Mucosa of descending colon (tissue), 3 donors: Measurements from ENCODE around the gene PARD3B. TPM values are rescaled to one million over a fixed set of nuclear protein-coding genes. Genes with fewer than 3 reads are reported as not detected.

Experiments
- ATAC-seq: fragments of 200-7000 bp; cut with Tn5 transposase; one replicate; pipeline ENCODE4 v1.9.1; 2020; ENCODE audit warnings: mild to moderate bottlenecking, moderate library complexity
- DNase-seq, 3 donors: peaks; one replicate each; pipeline ENCODE4 v3.0.0-alpha.2; 2020
- H3K36me3 ChIP-seq: fragments of 200-600 bp; one replicate; pipeline ENCODE4 v1.8.0; 2021; ENCODE audit warnings: low read depth, mild to moderate bottlenecking
- H3K4me1 ChIP-seq: fragments of 200-600 bp; one replicate; pipeline ENCODE4 v1.8.0; 2021; ENCODE audit warnings: low read depth, mild to moderate bottlenecking
- H3K4me3 ChIP-seq: fragments of 200-600 bp; one replicate; pipeline ENCODE4 v1.8.0; 2021; ENCODE audit warnings: mild to moderate bottlenecking
- H3K9me3 ChIP-seq: fragments of 200-600 bp; one replicate; pipeline ENCODE4 v1.8.0; 2021; ENCODE audit warnings: mild to moderate bottlenecking
- intact Hi-C, 2 donors: fragments of 100-400 bp; cut with DNase I in 1 of 2; cut with micrococcal nuclease in 1 of 2; formaldehyde crosslinking; loops; one replicate each; pipeline versions ENCODE4 v1.11.0 to v1.11.1; 2022; cut with DNase I, micrococcal nuclease
- total RNA-seq, 3 donors: library from RNA; stranded (reverse); fragmentation: NEBNext Ultra II Directional in 2 of 3; extraction: Animal tissue kit (Norgen Biotek cat#: 25700) in 2 of 3; gene quantifications; one replicate each; pipeline versions ENCODE4 v1.2.1 to v1.2.4, GENCODE V29; 2021 to 2023
- TF ChIP-seq, protein P1 (sequence below): fragments of 200-600 bp; IDR thresholded peaks from one replicate; pipeline ENCODE4 v1.8.0; 2022; ENCODE audit warnings: antibody characterized with exemption, mild to moderate bottlenecking
- donor health status: DM: no; HTN: no; CAD: no; lungs with moderate emphysema.
- donor health status: DM: no; HTN: no; CAD: no.
- donor health status: DM: no; HTN: yes; CAD: no.

The PARD3B gene
- total RNA-seq, 3 donors from 2014 or later, result 21.1 to 56.8 (median 44.0) TPM

DNA sequence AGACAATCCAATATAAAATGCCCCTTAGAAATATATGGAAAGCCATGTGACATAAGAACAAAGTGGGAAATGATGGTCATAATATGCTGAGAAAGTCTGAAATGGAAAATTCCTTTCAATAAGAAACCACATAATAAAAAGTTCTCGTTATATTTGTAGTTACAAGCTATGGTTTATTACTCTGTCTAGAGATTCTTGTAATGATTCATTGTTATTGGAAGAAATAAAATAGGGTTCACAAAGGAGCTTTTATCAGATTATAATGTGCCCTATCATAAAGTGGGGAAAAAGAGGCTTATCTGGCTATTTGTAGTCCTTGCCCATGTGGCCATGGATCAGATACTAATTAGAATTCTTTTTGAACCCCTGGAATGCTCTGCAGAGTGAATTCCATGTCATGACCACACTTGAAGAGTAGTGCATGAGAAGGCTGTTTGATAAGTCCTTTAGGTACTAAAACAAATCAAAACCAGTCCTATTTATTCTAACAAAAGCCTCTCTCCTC is 716.3 kb downstream of the PARD3B start:
- intact Hi-C loops, result no loop called here
- Histone ChIP-seq H3K9me3 (no peaks in the 10 kb centered on the region), H3K4me1 (no peaks in the 10 kb centered on the region), H3K36me3 (no peaks in the 10 kb centered on the region), H3K4me3 (no peak overlapping the region)
- ATAC-seq (no peak), DNase-seq (no peak)
- TF ChIP-seq, protein P1, sequence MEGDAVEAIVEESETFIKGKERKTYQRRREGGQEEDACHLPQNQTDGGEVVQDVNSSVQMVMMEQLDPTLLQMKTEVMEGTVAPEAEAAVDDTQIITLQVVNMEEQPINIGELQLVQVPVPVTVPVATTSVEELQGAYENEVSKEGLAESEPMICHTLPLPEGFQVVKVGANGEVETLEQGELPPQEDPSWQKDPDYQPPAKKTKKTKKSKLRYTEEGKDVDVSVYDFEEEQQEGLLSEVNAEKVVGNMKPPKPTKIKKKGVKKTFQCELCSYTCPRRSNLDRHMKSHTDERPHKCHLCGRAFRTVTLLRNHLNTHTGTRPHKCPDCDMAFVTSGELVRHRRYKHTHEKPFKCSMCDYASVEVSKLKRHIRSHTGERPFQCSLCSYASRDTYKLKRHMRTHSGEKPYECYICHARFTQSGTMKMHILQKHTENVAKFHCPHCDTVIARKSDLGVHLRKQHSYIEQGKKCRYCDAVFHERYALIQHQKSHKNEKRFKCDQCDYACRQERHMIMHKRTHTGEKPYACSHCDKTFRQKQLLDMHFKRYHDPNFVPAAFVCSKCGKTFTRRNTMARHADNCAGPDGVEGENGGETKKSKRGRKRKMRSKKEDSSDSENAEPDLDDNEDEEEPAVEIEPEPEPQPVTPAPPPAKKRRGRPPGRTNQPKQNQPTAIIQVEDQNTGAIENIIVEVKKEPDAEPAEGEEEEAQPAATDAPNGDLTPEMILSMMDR, result no peak

DNA sequence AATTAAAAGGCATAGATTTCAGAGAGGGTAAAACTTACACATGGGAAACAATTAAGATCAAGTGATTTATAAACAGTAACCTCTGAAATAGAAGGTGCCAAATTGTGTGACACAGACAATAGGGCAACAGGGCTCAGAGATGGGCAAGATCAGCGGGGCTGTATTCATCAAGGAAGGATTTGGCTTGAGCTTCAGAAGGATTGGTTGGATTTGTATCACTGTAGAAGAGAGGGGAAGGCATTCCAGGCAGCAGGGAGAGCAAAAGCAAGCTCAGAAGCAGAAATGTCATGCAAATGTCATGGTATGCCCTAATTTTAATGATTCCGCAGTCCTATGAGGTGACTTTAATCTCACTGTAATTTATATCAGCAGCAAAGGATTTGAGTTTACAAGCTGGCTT is 722.0 kb downstream of the PARD3B start:
- Histone ChIP-seq H3K4me1 (no peaks in the 10 kb centered on the region), H3K4me3 (no peak overlapping the region), H3K9me3 (no peaks in the 10 kb centered on the region), H3K36me3 (no peaks in the 10 kb centered on the region)
- intact Hi-C loops, result no loop called here
- TF ChIP-seq, protein P1, result no peak
- DNase-seq, result no peak
- no peak for ATAC-seq

DNA sequence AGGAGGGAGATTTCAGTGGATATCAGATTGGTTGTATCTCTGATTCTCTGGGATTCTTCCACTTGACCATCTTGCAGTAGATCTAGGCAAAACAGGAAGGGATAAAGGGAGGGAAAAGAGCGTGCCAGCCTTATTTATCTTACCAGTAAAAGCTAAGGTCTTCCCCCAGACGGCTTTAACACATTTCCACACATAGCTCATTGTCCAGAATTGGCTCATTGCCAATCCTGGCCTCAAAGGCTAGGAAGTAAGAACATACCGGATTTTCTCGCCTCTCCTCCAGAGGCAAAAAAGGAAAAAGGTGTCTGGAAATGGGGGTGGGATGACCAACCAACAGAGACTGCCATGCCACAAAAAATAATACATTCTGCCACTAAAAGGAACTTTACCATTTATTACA is 725.4 kb downstream of the PARD3B start:
- no peak overlapping the region for H3K4me3 ChIP-seq
- TF ChIP-seq, protein P1, result no peak
- intact Hi-C loops, result no loop called here
- no peaks in the 10 kb centered on the region for H3K36me3 ChIP-seq
- peak in 1 of 3 donors; percentile 4 for DNase-seq
- ATAC-seq, result no peak
- no peaks in the 10 kb centered on the region for H3K9me3 ChIP-seq
- no peaks in the 10 kb centered on the region for H3K4me1 ChIP-seq

DNA sequence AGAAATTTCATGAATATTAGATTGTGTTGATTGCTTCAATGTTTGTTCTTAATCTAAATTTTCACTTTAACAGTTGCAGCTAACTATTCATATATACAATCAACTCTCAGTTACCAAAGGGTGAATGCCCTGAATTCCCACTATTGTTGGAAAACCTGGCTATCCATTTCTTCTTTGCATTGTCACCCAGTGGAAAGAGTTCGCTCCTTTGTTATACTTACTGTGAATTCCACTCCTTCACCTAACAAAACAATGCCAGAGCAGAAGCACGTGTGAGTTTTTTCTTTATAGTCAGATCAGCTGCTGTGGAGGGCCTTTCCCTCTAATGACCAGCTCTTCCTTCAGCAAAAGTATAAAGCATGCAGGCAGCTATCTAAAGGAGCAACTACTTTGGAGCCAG is 727.9 kb downstream of the PARD3B start:
- Histone ChIP-seq H3K4me1 (no peaks in the 10 kb centered on the region), H3K9me3 (no peaks in the 10 kb centered on the region), H3K4me3 (no peak overlapping the region), H3K36me3 (no peaks in the 10 kb centered on the region)
- TF ChIP-seq, protein P1, result no peak
- intact Hi-C loops, result no loop called here
- ATAC-seq (no peak), DNase-seq (no peak)

DNA sequence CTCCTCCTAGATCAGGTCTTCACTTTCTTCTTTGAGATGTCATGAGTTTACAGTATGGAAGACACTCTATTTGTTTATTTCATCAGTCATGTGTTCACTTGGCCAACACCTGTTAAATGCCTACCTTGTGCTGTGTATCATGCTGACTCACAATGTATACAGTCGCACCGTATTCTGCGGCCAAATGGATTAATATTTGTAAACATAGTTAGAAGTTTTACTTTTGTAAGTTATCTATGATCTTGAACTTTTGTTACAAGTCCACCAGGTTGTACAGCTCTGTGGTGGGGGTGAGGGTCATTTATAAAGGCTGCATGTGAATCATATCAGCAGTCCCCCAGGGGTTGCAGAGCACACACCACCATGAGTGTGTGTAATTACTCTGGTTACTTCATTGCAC is 728.4 kb downstream of the PARD3B start:
- intact Hi-C loops, result no loop called here
- DNase-seq, result no peak
- H3K36me3 ChIP-seq, result no peaks in the 10 kb centered on the region
- no peak overlapping the region for H3K4me3 ChIP-seq
- no peaks in the 10 kb centered on the region for H3K4me1 ChIP-seq
- TF ChIP-seq, protein P1, result no peak
- ATAC-seq, result no peak
- no peaks in the 10 kb centered on the region for H3K9me3 ChIP-seq

DNA sequence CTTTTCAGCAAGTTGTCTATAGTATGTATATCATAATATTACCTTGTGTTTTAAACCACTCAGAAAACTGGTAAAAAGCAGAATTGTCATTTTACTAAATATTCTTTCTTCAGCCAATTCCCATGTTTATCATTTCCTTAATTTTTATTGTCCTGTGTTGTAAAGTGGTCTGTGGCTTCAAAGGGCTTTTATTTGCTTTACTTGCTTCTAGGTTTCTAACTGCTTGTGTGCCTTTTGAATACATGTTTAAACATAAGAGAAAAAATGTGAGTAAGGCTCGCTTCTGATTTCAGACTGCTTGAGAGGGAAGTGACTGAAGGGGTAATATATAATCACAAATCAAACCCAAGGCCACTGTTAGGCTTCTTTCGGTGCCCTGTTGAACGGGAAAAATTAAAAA is 729.5 kb downstream of the PARD3B start:
- ATAC-seq (no peak), DNase-seq (no peak)
- Histone ChIP-seq H3K9me3 (no peaks in the 10 kb centered on the region), H3K4me1 (no peaks in the 10 kb centered on the region), H3K4me3 (no peak overlapping the region), H3K36me3 (no peaks in the 10 kb centered on the region)
- TF ChIP-seq, protein P1, result no peak
- intact Hi-C loops, result no loop called here
